SK-N-DZ (cell line): ENCODE data around the gene TIMM10B. TPM values are rescaled to one million over a fixed set of nuclear protein-coding genes. Genes with fewer than 3 reads are reported as not detected.

ENCODE experiments used
- DNase-seq: peaks from one replicate; pipeline ENCODE4 v3.0.0-alpha.2; 2015; ENCODE audit warnings: low spot score
- polyA plus RNA-seq, 2 experiments: library from polyadenylated mRNA; depleted of rRNA; stranded (reverse); fragments of >200 nt; gene quantifications; 2 replicates each; pipeline ENCODE4 v1.2.3, GENCODE V29; 2014

TIMM10B gene, protein sequence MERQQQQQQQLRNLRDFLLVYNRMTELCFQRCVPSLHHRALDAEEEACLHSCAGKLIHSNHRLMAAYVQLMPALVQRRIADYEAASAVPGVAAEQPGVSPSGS
- polyA plus RNA-seq (2014; cell fraction: cytosol; rRNA removed), result 36.1 and 40.7 TPM in 2 replicates
- 35.2 and 39.5 TPM in 2 replicates for polyA plus RNA-seq (2014; cell fraction: nucleus; rRNA removed)

DNA sequence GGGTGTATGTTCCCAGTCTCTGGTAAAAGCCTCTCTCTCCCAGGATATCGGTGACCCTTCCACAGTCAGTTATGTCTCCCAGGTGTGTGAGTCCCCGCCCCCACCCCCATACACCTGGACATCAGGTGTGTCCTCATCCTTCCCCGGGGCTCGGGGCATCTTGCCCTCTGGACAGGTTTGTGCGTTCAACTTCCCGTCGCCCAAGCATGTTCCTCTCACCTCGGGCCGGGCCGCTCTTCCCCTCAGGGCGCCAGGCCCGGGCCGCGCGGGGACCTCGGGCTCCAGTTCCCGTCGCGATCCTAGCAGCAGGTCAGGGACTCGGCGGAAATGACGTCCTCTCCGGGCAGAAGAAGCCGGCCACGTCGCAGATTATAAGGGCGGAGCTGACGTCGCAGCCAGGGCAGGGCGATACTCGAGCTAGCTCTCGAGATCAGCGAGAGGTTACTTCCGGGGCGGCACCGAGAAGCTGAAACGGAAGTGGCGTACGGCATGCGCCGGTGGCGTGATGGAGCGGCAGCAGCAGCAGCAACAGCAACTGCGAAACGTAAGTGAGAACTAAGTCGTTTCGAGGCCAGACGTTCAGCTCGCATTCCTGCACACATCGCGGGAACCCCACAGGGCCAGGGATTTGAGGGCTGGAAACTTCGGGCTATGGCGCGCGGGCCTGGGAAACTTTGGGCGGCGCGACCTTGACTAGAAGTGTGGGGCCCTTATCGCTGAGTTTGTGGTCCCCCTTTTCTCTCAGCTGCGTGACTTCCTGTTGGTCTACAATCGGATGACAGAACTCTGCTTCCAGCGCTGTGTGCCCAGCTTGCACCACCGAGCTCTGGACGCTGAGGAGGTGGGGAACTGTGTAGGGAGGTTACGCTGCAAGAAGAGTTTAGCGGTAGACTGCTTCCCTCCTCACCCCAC, at the start of gene TIMM10B, which contains the start of gene ARFIP2:
Gene TIMM10B, plus strand, starts transcription at position 490 of the 912 bp plus-strand sequence. Its CDS starts 16 bp downstream, at position 506.
Gene ARFIP2, minus strand, starts transcription at position 320 of the 912 bp plus-strand sequence. CDS start 910 bp downstream, outside the sequence.
- peak; percentile 97 for DNase-seq

DNA sequence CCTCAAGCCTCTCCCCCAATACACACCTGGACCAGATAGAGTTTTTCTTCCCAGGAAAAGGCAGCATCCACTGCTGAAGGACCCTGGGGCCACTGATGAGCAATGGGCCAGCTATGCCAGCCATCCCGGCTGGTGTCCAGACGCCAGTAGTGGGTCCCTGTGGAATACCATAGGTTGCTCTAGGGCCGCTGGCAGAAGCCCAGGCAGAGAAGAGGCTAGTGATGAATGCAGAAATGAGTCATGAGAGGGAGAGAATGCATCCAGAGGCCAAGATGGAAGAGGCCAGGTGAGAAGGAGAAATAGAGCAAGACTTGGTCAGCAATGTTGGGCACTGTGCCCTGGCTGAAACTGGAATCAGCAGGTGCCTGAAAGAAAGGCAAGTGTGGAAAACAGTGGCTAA, 49.4 kb upstream of the TIMM10B start:
- no peak for DNase-seq

DNA sequence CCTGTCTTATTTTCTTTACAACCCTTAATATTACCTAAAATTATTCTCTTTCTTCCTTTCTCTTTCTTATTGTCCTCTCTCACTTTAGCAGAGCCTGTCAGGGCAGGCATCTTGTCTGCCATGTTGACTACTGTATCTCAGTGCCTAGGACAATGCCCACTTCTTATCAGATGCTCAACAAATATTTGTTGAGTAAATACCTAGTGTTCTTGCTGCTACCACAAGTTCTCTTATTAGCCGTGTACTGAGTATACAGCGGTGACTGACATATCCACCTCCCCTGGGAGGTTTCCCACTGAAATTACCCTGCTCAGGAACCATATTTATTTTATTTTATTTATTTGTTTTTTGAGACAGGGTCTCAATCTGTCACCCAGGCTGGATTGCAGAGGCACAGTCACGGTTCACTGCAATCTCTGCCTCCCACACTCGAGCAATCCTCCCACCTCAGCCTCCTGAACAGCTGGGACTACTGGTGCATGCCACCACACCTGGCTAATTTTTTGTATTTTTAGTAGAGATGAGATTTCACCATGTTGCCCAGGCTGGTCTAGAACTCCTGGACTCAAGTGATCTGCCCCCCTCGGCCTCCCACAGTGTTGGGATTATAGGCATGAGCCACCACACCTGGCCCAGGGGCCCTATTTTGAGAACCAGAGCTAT, 47.2 kb upstream of the TIMM10B start:
- no peak for DNase-seq

DNA sequence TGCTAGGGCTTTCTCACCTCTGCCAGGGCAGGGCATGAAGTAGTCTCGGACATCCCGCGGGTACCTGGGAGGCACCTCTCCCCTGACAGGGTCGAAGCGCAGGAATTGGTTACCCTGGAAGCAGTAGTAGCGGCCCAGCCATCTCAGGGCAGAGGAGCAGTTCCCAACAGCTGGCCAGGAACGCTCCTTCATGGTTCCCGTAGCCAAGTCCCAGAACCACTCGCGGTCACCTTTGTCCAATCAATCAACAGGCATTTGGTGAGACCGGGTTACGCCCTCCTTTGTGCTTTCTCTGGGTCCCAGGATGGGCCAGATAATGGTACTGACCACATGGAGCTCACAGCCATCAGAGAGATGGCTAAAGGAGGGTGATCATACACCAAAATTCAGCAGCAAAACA, 43.9 kb upstream of the TIMM10B start:
- DNase-seq, result no peak

DNA sequence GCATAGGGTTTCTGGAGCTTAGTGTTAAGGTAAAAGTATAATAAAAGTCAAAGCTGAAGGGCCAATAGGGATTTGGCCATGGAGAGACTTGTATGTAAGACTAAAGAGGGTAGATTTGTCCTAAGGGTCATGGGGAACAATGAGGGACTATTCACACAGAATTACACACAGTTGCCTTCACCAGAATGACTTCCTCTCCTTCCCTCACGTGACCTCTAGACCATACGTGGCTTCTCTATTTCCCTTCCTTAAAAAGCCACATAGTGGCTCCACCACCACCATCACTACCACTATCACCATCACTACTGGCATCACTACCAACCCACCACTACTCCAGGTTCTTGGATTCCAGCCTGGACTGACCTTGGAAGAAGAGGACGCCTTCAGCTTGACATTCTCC, 43.3 kb upstream of the TIMM10B start:
- no peak for DNase-seq

DNA sequence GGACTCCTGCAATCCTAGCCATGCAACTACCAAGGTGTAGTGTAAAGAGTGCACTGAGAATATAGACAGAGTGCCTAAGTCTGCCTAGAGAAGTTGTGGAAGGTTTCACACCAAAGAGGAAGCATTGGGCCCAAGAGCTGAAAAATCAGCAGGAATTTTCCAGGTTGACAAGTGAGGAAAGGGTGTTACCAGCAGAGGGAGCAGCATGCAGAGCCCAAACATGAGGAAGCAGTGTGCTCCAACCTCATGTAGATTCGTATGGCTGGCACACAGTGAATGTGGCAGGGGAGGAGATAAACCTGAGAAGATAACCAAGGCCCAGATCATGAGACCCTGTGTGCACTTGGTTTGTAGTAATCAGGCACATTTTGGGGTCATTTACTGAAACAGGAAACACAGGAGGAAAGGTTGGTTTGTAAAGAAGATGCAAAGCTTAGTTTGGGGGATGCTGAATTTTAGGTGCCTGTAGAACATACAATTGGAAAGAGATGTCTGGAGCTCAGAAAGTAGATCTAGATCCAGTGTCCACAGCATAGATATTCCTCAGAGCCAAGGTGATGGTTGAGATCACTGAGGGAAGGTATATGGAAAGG, 42.2 kb upstream of the TIMM10B start:
- peak; percentile 82 for DNase-seq

DNA sequence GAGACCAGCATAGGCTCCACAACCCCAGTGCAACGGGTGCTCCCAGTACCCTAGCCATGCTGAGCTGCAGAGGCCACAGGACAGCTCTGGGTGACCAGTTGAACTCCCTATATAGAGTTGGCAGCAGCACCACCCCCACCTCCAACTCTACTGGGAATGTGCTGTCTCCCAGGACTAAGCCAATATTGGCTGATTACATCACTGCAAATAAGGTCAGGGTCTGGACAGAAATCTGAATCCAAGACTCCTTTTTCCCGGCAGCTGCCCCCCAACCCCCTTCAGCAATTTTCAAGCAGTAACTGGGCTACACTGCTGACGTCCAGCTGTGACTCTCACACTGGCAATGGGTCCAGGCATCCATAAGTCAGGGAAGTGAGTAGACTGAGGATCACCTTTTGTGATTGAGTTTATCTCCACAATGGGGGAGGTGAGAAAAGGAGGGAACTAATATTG, 40.4 kb upstream of the TIMM10B start, which contains the start of gene HPX:
Gene HPX, minus strand, starts transcription at position 82 of the 453 bp plus-strand sequence. Its CDS starts 24 bp downstream, at position 58.
- DNase-seq, result peak; percentile 37

DNA sequence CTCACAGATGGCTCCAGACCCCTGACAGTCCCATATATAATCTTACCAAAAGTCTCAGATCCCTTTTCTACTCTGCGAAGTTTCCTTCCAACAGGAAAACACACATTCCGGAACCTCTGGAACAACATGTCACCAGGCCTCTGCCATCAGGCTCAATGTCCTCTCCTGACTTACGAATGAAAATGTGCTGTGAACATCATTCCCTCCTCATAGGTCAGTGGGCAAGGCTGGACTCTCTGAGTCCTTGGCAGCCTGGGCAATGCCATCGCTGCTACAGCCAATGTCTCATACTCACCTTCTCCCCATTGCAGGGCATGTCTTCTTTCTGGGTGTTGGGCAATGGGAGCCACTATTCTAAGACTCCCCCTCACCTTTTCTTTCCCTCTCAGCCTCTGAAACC, 38.9 kb upstream of the TIMM10B start:
- DNase-seq, result no peak

DNA sequence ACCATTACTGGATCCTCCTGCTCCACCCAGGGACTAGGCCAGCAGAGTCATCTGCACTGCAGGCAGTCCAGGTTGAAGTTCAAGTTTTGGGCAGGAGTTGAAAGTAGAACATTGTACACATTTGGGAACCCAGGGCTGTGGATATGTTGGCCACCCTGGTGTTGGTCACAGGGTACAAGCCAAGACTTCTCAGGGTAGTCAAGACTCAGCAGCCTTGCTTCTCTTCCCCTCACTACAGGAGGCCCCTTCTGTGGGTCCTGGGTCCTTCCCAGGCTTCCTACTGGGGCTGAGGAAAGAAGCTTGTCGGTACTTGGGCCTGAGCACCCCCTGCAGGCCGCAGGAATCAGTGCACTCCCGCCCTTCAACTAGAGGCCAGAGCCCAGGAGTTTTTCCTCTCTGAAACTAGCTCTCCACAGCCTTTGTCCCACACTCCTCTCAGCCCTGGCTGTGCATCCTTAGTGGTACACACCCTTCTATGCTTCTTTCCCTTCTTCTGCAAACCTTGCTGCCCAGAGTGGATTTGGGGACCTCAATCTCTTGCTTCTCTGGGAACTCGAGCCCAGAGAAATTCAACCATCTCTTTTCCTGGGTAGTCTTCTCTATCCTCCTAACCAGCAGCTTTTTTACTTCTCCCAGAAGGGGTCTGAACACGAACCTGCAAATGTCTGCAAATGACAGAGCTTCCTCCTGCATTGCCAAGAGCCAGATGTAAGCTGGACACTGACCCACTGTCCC, 37.9 kb upstream of the TIMM10B start:
- peak; percentile 57 for DNase-seq

DNA sequence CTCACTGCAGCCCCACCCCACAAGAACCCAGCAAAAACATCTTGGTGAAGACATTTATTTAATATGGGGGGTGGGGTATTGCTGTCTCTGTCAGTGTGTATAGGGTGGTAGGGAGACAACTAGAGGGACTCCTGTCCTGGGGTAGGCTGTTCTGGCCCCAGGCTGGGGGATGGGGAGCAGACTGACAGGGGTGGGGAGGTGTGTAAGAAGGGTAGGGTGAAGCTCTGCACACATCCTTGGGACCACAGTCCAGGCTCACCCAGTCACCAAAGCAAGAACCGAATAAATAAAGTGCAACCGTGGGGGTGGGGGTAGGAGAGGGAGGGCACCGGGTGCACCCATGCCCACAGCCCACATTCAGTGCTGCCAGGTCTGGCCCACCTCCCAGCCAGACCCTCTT, 32.7 kb upstream of the TIMM10B start:
- no peak for DNase-seq

DNA sequence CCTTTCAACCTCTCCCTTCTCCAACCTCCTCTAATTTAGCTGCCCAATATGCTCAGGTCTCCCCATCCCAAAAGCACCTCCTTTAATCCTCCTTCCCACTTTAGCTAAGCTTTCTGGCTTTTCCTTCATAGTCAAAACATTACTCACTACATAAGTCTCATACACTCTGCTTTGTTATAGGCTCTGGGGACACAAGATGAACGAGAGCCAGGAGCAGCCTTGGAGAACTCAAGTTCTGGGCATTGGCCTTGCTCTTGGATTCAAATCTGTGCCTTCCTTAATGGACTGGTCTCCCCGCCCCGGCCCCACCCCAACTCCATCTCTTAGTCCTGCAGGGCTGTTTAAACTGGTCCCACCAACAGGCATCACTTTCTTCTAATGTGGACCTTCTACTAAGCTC, 29.1 kb upstream of the TIMM10B start:
- DNase-seq, result no peak

DNA sequence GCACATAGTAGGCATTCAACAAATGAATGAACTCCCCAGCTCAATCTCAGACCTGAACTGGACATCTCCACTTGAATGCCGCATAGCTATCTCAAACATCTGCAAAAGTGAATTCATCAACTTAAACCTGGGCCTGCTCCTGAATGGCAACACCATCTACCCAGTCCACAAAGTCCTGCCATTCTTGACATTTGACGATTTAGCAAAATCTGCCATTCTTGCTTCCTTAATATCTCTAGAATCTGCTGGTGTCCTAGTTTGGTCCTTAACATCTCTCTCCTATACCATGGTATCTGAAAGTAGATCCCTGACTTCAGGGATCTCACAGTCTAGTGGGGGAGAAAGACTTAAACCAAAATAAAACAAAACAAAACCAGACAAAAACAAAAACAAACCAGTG, 28.1 kb upstream of the TIMM10B start:
- DNase-seq, result no peak

DNA sequence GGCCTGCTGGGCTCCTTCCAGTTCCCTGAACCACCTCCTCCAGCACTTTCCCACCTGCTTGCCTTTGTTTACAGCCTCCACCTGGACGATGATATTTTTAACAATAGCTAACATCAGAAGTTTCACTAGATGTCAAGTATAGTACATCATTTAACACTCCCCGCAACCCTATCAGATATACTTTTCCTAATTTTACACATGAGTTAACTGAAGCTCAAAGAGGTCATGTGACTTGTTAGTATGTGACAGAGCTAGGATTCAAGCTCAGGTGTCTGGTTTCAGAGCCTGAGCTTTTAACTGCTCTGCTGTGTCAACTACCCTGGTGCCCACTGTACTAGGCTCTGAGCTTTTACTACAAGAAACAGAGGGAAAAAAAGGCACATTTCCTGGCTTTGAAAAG, 26.2 kb upstream of the TIMM10B start:
- DNase-seq, result no peak

DNA sequence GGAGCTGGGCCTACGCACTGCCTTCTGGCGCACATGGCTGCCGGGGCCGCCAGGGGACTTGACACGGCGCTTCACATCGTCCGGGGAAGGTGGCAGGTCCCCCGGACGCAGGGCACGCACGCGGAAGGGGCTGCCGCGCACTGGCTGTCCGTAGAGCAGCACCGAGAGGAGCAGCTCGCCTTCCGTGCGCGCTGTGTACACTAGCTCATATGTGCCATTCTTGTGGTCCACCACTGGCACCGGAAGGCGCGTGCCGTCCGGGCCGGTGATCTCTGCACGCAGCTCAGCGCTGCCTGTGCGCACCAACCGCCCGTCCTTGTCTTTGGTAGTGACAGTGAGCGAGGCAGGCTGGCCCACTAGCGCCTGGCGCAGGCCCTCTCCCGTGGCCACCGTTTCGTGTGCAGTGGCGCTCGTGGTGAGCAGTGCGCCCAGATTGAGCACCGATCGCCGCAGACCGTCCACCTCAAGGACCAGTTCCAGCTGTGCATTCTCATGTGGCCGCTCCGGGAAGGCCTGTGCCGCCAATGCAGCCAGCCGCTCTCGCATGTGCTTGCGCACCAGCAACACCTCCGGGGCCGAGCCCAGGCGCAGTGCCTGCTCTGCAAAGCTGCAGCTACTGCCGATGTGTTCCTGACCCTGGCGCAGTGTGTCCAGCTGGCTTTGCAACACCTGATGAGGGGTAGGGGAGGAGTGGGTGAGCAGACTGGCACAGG, 24.8 kb upstream of the TIMM10B start:
- no peak for DNase-seq

DNA sequence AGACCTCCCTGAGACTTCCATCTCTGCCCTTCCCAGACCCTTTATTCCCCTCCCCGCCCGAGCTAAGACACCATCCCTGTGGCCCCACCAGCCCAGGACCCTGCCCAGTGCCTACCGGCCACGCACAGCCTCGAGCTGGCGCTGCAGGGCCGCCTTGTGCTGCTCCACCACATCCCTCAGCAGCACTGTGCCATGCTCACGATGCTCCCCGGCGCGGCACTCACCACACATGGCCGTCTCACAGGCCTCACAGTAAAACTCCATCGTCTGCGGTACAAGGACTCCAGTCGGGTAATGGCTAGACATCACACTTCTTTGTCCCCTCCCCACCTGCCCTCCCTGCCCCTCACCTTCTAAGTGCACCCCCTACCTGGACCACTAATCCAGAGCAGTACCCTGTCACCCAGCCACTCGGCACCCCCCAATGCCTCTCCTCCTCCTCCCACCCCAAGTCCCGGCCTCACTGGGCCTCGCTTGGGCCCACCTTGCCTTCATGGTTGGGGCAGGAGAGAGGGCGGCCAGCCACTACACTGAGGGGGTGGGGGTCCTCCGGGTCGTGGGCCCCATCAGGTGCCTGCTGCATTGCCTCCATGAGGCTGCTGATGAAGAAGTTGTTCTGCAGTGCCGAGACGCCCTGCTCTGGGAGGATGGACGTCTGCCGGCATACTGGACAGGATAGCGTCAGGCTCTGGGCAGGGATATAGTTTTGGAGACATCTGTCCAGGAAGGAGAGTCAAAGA, 23.6 kb upstream of the TIMM10B start:
- no peak for DNase-seq

DNA sequence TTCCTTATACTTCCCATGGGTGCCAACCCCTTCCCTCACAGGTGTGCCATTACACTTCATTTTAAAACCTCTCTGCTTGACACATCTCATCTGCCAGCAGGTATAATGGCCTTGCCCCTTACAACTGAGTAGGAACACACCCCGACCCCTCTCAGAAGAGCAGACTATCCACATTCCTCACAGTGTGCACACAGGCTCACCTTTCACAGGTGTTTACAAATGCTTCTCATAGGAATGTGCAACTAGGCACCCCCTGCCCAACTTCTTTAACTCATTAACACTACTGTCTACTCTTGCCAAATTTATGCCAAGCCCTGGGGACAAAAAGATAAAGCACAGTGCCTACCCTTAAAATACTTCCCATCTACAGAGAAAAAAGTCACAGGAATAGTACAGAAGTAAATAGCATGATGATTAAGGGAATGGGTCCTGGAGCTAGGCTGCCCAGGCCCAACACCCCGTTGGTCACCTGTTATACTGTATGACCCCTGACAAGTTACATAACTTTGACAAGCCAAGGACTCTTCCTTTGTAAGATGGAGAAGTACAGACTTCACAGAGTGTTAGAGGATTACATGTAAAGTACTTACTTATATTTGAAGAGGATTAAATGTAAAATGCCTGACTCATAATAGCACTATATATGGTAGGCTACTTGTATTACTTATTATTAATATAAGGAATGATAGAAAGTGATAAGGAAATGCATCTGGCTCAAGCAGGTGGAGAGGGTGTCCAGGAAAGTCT, 22.8 kb upstream of the TIMM10B start:
- no peak for DNase-seq

DNA sequence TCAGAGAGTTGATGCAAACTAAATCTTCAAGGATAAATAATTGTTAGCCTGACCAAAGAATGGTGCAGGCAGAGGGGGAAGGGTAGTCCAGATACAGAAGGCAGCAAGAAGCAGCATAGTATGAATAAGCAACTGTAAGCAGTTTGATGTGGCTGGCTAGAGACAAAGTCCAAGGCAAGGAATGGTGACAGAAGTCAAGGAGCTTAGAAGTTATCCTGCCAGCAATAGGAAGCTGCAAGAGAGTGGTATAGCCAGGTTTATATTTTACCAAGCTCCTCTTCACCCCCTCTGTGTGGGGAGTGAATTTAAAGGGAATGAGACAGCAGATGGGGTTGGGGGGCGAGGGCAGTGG, 22.2 kb upstream of the TIMM10B start:
- no peak for DNase-seq

DNA sequence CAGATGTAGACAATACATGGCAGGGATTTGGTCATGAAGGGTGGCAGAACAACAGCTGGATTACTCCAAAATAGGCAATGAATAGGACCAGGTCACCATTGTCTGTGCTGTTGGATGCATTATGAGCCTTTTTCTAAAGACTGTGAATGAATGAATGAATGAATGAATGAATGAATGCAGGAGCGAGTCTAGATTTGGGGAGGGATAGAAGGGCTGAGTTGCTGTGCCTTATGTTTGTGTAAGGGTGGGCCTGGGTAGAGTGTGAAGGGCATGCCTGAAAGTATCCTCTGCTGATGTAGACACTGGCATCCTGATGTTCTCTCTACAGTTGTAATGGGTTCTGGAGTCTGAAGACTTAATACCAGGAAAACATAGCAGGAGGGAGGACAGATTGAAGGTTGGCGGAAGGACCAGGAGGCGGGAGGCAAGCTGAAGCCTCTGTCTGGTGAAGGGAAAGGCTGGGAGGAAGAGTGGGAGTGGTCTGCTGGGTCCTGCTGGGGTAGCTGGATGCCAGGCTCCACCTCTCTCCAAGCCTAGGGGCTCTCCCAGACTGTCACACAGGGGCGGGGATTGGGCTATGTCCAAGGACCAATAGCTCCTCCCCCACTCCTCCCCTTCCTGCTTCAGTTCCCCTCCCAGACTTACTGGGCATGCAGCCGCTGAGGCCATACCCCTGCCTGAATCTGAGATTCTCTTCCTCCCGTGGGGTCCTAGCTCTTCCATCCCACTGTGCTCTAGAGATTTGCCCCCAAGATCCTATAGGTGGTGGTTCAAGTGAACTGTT, 12.4 kb upstream of the TIMM10B start:
- peak; percentile 89 for DNase-seq
